Loucy (cell line): ENCODE data around the gene BHLHA15.

Experiments used
- H2AFZ ChIP-seq: fragments of 200-600 bp; sonication (generic); 2 replicates; pipeline ENCODE4 v1.6.0; 2016; ENCODE audit warnings: antibody characterized with exemption, mild to moderate bottlenecking, low read length, moderate library complexity
- H3F3A ChIP-seq: fragments of 200-600 bp; 2 replicates; pipeline ENCODE4 v1.6.0; 2016; ENCODE audit warnings: antibody characterized with exemption, low read depth, mild to moderate bottlenecking
- H3K27me3 ChIP-seq: fragments of 200-600 bp; sonication (generic); 2 replicates; pipeline ENCODE4 v1.6.1; 2014; ENCODE audit warnings: low read length, mild to moderate bottlenecking; ENCODE audit not compliant: insufficient read depth, poor library complexity, severe bottlenecking
- H3K36me3 ChIP-seq: fragments of 200-600 bp; sonication (generic); 2 replicates; pipeline ENCODE4 v1.6.1; 2016; ENCODE audit warnings: low read length; ENCODE audit not compliant: insufficient read depth
- H3K4me1 ChIP-seq: fragments of 200-600 bp; sonication (generic); 2 replicates; pipeline ENCODE4 v1.5.1; 2014; ENCODE audit warnings: low read length, mild to moderate bottlenecking; ENCODE audit not compliant: insufficient read depth, poor library complexity, severe bottlenecking
- H3K4me2 ChIP-seq: fragments of 200-600 bp; sonication (generic); 2 replicates; pipeline ENCODE4 v1.6.0; 2014; ENCODE audit warnings: antibody characterized with exemption, low read length, low read depth, mild to moderate bottlenecking; ENCODE audit not compliant: poor library complexity, severe bottlenecking
- H3K4me3 ChIP-seq: fragments of 200-600 bp; sonication (generic); 2 replicates; pipeline ENCODE4 v1.5.1; 2014; ENCODE audit warnings: low read length, mild to moderate bottlenecking, mixed read lengths; ENCODE audit not compliant: poor library complexity, severe bottlenecking
- H3K79me2 ChIP-seq: fragments of 200-600 bp; sonication (generic); 2 replicates; pipeline ENCODE4 v1.6.1; 2014; ENCODE audit warnings: low read length; ENCODE audit not compliant: insufficient read depth
- H3K9ac ChIP-seq: fragments of 200-600 bp; sonication (generic); 2 replicates; pipeline ENCODE4 v1.6.0; 2014; ENCODE audit warnings: mild to moderate bottlenecking, low read depth, low read length, moderate library complexity; ENCODE audit not compliant: poor library complexity, severe bottlenecking
- H3K9me2 ChIP-seq: fragments of 200-600 bp; sonication (generic); replicated peaks from 2 replicates; pipeline ENCODE4 v1.6.1; 2016; ENCODE audit warnings: low read depth, low read length, mixed read lengths
- H3K9me3 ChIP-seq: fragments of 200-600 bp; sonication (generic); 2 replicates; pipeline ENCODE4 v1.6.1; 2014; ENCODE audit warnings: mild to moderate bottlenecking, antibody characterized with exemption, low read length, low read depth; ENCODE audit not compliant: insufficient read depth
- H4K20me1 ChIP-seq: fragments of 200-600 bp; sonication (generic); 2 replicates; pipeline ENCODE4 v1.6.0; 2014; ENCODE audit warnings: antibody characterized with exemption, low read length, mild to moderate bottlenecking; ENCODE audit not compliant: insufficient read depth, poor library complexity, severe bottlenecking
- EZH2phosphoT487 ChIP-seq: fragments of 200-600 bp; IDR thresholded peaks from 2 replicates; pipeline ENCODE4 v1.6.1; 2018; ENCODE audit warnings: antibody characterized with exemption, mild to moderate bottlenecking, moderate library complexity, borderline replicate concordance
- TF ChIP-seq, protein P1 (sequence below): fragments of 200-600 bp; sonication (generic); conservative IDR thresholded peaks from 2 replicates; pipeline ENCODE4 v1.5.1; 2014; ENCODE audit warnings: mild to moderate bottlenecking, antibody characterized with exemption, low read length

Gene BHLHA15

DNA sequence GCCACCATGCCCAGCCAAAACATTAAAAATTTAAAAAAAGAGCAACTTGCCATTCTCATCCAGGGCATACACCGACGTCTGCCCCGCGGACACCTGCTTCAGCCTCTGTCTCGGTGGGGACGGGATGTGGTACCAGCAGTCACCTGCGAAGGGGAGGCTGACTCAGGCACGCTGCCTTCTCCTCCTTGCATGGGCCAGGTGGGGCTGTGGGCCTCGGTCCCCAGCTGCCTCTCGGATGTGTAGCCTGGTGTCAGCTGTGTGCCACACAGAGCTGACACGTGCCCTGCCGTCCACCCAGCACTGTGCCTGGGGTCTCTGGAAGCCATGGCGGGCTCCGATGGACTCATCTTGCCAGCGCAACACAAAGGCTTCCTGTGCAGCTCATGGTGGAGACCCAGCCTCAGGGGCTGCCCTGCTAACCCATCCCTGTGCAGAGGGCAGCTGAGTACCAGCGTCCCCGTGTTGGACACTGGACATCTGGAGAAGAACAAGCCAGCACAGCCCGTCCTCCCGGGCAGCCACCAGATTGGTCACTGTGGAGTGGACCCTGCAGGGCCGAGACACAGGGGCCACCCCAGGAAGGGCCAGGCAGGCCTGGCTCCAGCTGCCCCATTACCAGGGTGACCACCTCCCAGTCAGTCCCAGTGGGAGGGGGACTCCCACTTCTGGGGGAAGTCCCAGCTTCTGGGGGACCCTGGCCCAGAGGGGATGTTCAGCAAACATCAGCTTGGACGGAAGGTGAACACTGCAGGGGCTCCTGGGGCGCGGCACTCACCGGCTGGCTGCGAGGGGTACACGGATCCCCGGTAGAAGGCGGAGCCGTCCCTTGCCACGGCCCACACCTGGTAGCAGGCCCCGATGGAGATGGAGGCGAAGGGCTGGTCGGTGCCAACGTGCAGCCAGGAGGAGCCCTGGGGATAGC is 10.6 kb downstream of the BHLHA15 start:
- Histone ChIP-seq H3K4me3 (no peak overlapping the region), H3K4me2 (no peak overlapping the region), H3K4me1 (no peaks in the 10 kb centered on the region), H4K20me1 (no peaks in the 10 kb centered on the region), H3K9me2 (no peaks in the 10 kb centered on the region), H3K36me3 (no peaks in the 10 kb centered on the region), H3K79me2 (no peaks in the 10 kb centered on the region), H3K9me3 (no peaks in the 10 kb centered on the region), H2AFZ (no peak overlapping the region), H3F3A (no peaks in the 10 kb centered on the region), H3K9ac (no peak overlapping the region), H3K27me3 (no peaks in the 10 kb centered on the region)
- TF ChIP-seq EZH2phosphoT487: no peak
- TF ChIP-seq, protein P1, sequence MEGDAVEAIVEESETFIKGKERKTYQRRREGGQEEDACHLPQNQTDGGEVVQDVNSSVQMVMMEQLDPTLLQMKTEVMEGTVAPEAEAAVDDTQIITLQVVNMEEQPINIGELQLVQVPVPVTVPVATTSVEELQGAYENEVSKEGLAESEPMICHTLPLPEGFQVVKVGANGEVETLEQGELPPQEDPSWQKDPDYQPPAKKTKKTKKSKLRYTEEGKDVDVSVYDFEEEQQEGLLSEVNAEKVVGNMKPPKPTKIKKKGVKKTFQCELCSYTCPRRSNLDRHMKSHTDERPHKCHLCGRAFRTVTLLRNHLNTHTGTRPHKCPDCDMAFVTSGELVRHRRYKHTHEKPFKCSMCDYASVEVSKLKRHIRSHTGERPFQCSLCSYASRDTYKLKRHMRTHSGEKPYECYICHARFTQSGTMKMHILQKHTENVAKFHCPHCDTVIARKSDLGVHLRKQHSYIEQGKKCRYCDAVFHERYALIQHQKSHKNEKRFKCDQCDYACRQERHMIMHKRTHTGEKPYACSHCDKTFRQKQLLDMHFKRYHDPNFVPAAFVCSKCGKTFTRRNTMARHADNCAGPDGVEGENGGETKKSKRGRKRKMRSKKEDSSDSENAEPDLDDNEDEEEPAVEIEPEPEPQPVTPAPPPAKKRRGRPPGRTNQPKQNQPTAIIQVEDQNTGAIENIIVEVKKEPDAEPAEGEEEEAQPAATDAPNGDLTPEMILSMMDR: no peak

DNA sequence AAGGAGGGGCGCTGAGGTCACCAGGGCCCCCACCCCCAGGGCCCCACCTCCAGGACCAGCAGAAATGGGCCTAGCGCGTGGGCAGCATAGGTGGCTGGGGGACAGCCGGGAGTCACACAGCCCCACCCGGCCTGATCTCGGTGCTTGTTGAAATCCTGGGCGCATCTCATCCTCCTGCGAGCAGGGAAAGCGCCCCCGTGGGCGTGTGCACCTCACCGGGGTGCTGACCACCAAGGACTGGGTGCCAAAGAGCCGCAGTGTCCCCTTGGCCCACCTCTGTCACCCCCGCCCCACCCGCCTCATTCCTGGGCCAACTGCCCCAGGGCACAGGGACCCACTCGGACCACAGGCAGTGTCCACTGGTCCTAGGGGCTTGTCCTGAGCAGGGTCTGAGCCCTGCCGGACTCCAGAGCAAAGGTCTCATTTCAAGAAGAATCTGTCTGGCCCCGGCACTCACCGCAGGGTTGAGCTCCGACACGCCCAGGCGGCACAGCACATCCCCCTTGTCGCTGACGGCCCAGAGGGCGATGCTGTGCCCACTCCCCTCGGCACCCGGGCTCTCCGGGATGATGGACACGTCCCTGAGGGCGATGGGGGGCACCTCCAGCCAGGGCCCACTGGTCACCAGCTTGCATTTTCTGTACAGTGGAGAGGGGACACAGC is 11.4 kb downstream of the BHLHA15 start:
- H3K9ac ChIP-seq: no peak overlapping the region
- no peak overlapping the region for H2AFZ ChIP-seq
- no peaks in the 10 kb centered on the region for H3K79me2 ChIP-seq
- H3K4me2 ChIP-seq: no peak overlapping the region
- H3K4me3 ChIP-seq: no peak overlapping the region
- no peaks in the 10 kb centered on the region for H3F3A ChIP-seq
- no peak for TF ChIP-seq EZH2phosphoT487
- TF ChIP-seq, protein P1: no peak
- H3K36me3 ChIP-seq: no peaks in the 10 kb centered on the region
- no peaks in the 10 kb centered on the region for H3K4me1 ChIP-seq
- H3K27me3 ChIP-seq: no peaks in the 10 kb centered on the region
- no peaks in the 10 kb centered on the region for H4K20me1 ChIP-seq
- H3K9me2 ChIP-seq: no peaks in the 10 kb centered on the region
- H3K9me3 ChIP-seq: no peaks in the 10 kb centered on the region

DNA sequence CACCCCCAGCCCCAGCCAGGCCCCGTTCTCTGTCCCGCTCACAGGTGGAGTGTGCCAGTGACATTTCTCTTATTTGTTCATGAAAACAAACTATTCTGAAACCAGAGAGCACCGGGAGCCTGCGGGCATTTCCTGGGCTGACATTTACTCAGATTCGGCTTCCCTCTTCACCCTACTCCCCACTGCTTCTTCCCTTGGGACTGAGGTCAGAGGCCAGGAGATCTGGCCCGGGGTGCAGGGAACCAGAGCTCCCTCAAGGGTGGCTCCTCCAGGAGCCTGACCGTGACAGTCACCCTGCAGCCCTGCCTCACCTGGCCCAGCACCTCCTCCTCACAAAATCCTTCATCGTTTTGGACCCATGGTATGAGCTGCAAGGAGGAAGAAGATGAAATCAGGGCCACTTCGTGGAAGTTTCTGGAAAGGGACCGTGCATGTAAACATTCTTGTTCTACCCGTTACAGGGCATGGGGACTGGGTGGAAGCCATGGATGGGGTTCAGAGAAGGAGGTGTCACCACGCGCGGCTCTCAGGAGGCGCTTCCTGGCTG is 12.2 kb downstream of the BHLHA15 start:
- Histone ChIP-seq H2AFZ (no peak overlapping the region), H4K20me1 (no peaks in the 10 kb centered on the region), H3K9me2 (no peaks in the 10 kb centered on the region), H3K9ac (no peak overlapping the region), H3K36me3 (no peaks in the 10 kb centered on the region), H3K79me2 (no peaks in the 10 kb centered on the region), H3K9me3 (no peaks in the 10 kb centered on the region), H3F3A (no peaks in the 10 kb centered on the region), H3K4me2 (no peak overlapping the region), H3K27me3 (no peaks in the 10 kb centered on the region), H3K4me3 (no peak overlapping the region), H3K4me1 (no peaks in the 10 kb centered on the region)
- no peak for TF ChIP-seq EZH2phosphoT487
- TF ChIP-seq, protein P1: no peak
